ENCODE measurements around the gene LPAR1.

Gene LPAR1

GRCh38 chr9:110999379-110999778 lies 38.9 kb downstream of the LPAR1 start:
- DNase-seq (ENCODE audit: low read depth): no peak

GRCh38 chr9:110997847-110998246 lies 40.4 kb downstream of the LPAR1 start:
- no peak for DNase-seq (ENCODE audit: low read depth)

- no peak for DNase-seq (ENCODE audit: low read depth)
Observed at GRCh38 chr9:110996436-110997220, 41.6 kb downstream of the LPAR1 start.

- DNase-seq (ENCODE audit: low read depth): no peak
Observed at GRCh38 chr9:110995420-110996340, 42.6 kb downstream of the LPAR1 start.

GRCh38 chr9:110994771-110995241 lies 43.5 kb downstream of the LPAR1 start:
- no peak for DNase-seq (ENCODE audit: low read depth)

GRCh38 chr9:110990481-110990880 lies 47.8 kb downstream of the LPAR1 start:
- no peak for DNase-seq (ENCODE audit: low read depth)

- DNase-seq (ENCODE audit: low read depth): no peak
Observed at GRCh38 chr9:110986529-110986928, 51.7 kb downstream of the LPAR1 start.

GRCh38 chr9:110984890-110985437 lies 53.3 kb downstream of the LPAR1 start:
- DNase-seq (ENCODE audit: low read depth): no peak

GRCh38 chr9:110980261-110980660 lies 58.0 kb downstream of the LPAR1 start:
- no peak for DNase-seq (ENCODE audit: low read depth)

- DNase-seq (ENCODE audit: low read depth): no peak
Observed at GRCh38 chr9:110979636-110980035, 58.6 kb downstream of the LPAR1 start.

- DNase-seq (ENCODE audit: low read depth): no peak
Observed at GRCh38 chr9:110978516-110978915, 59.8 kb downstream of the LPAR1 start.

- no peak for DNase-seq (ENCODE audit: low read depth)
Observed at GRCh38 chr9:110977259-110977709, 61.0 kb downstream of the LPAR1 start.

- no peak for DNase-seq (ENCODE audit: low read depth)
Observed at GRCh38 chr9:110975969-110976368, 62.3 kb downstream of the LPAR1 start.

- DNase-seq (ENCODE audit: low read depth): no peak
Observed at GRCh38 chr9:110975278-110975677, 63.0 kb downstream of the LPAR1 start.

GRCh38 chr9:110971705-110972104 lies 66.6 kb downstream of the LPAR1 start:
- no peak for DNase-seq (ENCODE audit: low read depth)

- DNase-seq (ENCODE audit: low read depth): no peak
Observed at GRCh38 chr9:110971234-110971633, 67.0 kb downstream of the LPAR1 start.

GRCh38 chr9:110969971-110970386 lies 68.3 kb downstream of the LPAR1 start:
- no peak for DNase-seq (ENCODE audit: low read depth)

GRCh38 chr9:110968096-110968495 lies 70.2 kb downstream of the LPAR1 start:
- DNase-seq (ENCODE audit: low read depth): no peak

GRCh38 chr9:110967196-110967595 lies 71.1 kb downstream of the LPAR1 start:
- DNase-seq (ENCODE audit: low read depth): no peak

GRCh38 chr9:110960288-110960687 lies 78.0 kb downstream of the LPAR1 start:
- no peak for DNase-seq (ENCODE audit: low read depth)

GRCh38 chr9:110958847-110959246 lies 79.4 kb downstream of the LPAR1 start:
- no peak for DNase-seq (ENCODE audit: low read depth)

GRCh38 chr9:110954822-110955291 lies 83.4 kb downstream of the LPAR1 start:
- no peak for DNase-seq (ENCODE audit: low read depth)

GRCh38 chr9:110952540-110952859 lies 85.8 kb downstream of the LPAR1 start:
- no peak for DNase-seq (ENCODE audit: low read depth)

All from activated T-cell treated with anti-CD3 and anti-CD28 coated beads for 1 hour (primary cell).